ENCODE measurements around the gene ATXN7L3. TPM values are rescaled to one million over a fixed set of nuclear protein-coding genes. Genes with fewer than 3 reads are reported as not detected.
A peak's percentile ranks its signal among the peaks of the same experiment; 100 is the strongest.
"Not testable (repeated sequence)": the region's sequence is repeated elsewhere in the genome, so short reads cannot be mapped to it uniquely, and the experiment has no call there.

Gene ATXN7L3
- total and polyA plus RNA-seq, 7 donors = 20.4 to 42.6 (median 35.1) TPM

- 82 to 95% (median 85%) methylated on average over 7 of the region's 7 CpGs for WGBS, 3 donors
- peak overlapping the region; percentile 46 for H3K27ac ChIP-seq
- ATAC-seq (no peak), DNase-seq (no peak)
- H3K9me3 ChIP-seq = no peaks in the 10 kb centered on the region
- H3K27me3 ChIP-seq (ENCODE audit: insufficient read depth in 3 of 3, low read length in 2 of 3) = no peaks in the 10 kb centered on the region
- H3K4me1 ChIP-seq = peaks cover 23% of the 10 kb centered on the region
- TF ChIP-seq CTCF (IDR thresholded peaks at IDR 0.05) = no peak
- intact Hi-C loops (cut with DNase I) = loop anchor here in 1 of 2 donors (5.0 kb wide), 1 partner anchor 202 kb away; the partner anchor contains the start of gene GRN
- no peak overlapping the region for H3K4me3 ChIP-seq
- H3K36me3 ChIP-seq (ENCODE audit: insufficient read depth in 1 of 2, low read depth in 1 of 2) = no peaks in the 10 kb centered on the region
These were observed 54.5 kb downstream of the ATXN7L3 start for GRCh38 chr17:44144966-44145739.

GRCh38 chr17:44143921-44144320 lies 55.8 kb downstream of the ATXN7L3 start:
- DNase-seq; H3K9me3 ChIP-seq; H3K4me3 ChIP-seq; H3K27ac ChIP-seq; ATAC-seq; H3K27me3 ChIP-seq (ENCODE audit: insufficient read depth in 3 of 3, low read length in 2 of 3); H3K36me3 ChIP-seq (ENCODE audit: insufficient read depth in 1 of 2, low read depth in 1 of 2): not testable (repeated sequence)
- intact Hi-C loops (cut with DNase I) = loop anchor here in 1 of 2 donors (5.0 kb wide), 1 partner anchor 203 kb away; the partner anchor contains the start of gene GRN
- 83 to 92% (median 86%) methylated on average over 8 of the region's 8 CpGs for WGBS, 3 donors
- peaks cover 23% of the 10 kb centered on the region for H3K4me1 ChIP-seq

Other genes with a start within 250 kb of the ATXN7L3 start
- gene PYY, start 245.9 kb downstream of the ATXN7L3 start, total RNA-seq = not detected
- not detected for gene PYY, start 245.9 kb downstream of the ATXN7L3 start, polyA plus RNA-seq
- gene NAGS, start 195.3 kb downstream of the ATXN7L3 start, total RNA-seq = under 1 TPM in 2 of 4 donors, not detected in 2; 0.20 to 0.28 TPM
- gene NAGS, start 195.3 kb downstream of the ATXN7L3 start, polyA plus RNA-seq = 10 to 100 TPM in 1 of 3 donors, under 1 TPM in 2; 0.10 to 13.5 (median 0.11) TPM
- gene TMEM101, start 184.9 kb downstream of the ATXN7L3 start, total RNA-seq = 10 to 100 TPM; 13.2 to 25.4 (median 18.3) TPM
- gene TMEM101, start 184.9 kb downstream of the ATXN7L3 start, polyA plus RNA-seq = 10 to 100 TPM; 22.2 to 52.6 (median 42.4) TPM
- 10 to 100 TPM; 39.6 to 65.9 (median 52.9) TPM for gene LSM12, start 133.2 kb downstream of the ATXN7L3 start, total RNA-seq
- 10 to 100 TPM; 42.7 to 52.9 (median 47.9) TPM for gene LSM12, start 133.2 kb downstream of the ATXN7L3 start, polyA plus RNA-seq
- 10 to 100 TPM; 27.7 to 43.3 (median 37.6) TPM for gene G6PC3, start 129.1 kb downstream of the ATXN7L3 start, total RNA-seq
- gene G6PC3, start 129.1 kb downstream of the ATXN7L3 start, polyA plus RNA-seq = 10 to 100 TPM; 43.9 to 72.9 (median 61.0) TPM
- gene HDAC5, start 76.2 kb downstream of the ATXN7L3 start, total RNA-seq = 10 to 100 TPM; 24.4 to 75.6 (median 61.2) TPM
- 10 to 100 TPM in 2 of 3 donors, 1 to 10 TPM in 1; 8.8 to 35.8 (median 30.2) TPM for gene HDAC5, start 76.2 kb downstream of the ATXN7L3 start, polyA plus RNA-seq
- 1 to 10 TPM in 1 of 4 donors, under 1 TPM in 3; 0.25 to 1.1 (median 0.39) TPM for gene HROB, start 58.0 kb downstream of the ATXN7L3 start, total RNA-seq
- gene HROB, start 58.0 kb downstream of the ATXN7L3 start, polyA plus RNA-seq = under 1 TPM; 0.53 to 0.77 (median 0.65) TPM
- gene ASB16, start 29.2 kb downstream of the ATXN7L3 start, total RNA-seq = 10 to 100 TPM; 17.0 to 43.4 (median 26.1) TPM
- gene ASB16, start 29.2 kb downstream of the ATXN7L3 start, polyA plus RNA-seq = 10 to 100 TPM in 1 of 3 donors, 1 to 10 TPM in 2; 1.1 to 16.5 (median 9.9) TPM
- 10 to 100 TPM; 14.1 to 20.9 (median 20.3) TPM for gene TMUB2, start 12.9 kb downstream of the ATXN7L3 start, total RNA-seq
- 10 to 100 TPM; 22.8 to 44.4 (median 34.7) TPM for gene TMUB2, start 12.9 kb downstream of the ATXN7L3 start, polyA plus RNA-seq
- 10 to 100 TPM; 42.3 to 67.5 (median 49.9) TPM for gene UBTF, start 19.8 kb upstream of the ATXN7L3 start, total RNA-seq
- 10 to 100 TPM; 36.0 to 49.4 (median 36.1) TPM for gene UBTF, start 19.8 kb upstream of the ATXN7L3 start, polyA plus RNA-seq
- 1 to 10 TPM in 2 of 4 donors, under 1 TPM in 1, not detected in 1; 0.26 to 7.2 (median 2.2) TPM for gene SLC4A1, start 68.3 kb upstream of the ATXN7L3 start, total RNA-seq
- under 1 TPM in 1 of 3 donors, not detected in 2; 0.29 TPM for gene SLC4A1, start 68.3 kb upstream of the ATXN7L3 start, polyA plus RNA-seq
- under 1 TPM in 1 of 4 donors, not detected in 3; 0.39 TPM for gene RUNDC3A, start 108.7 kb upstream of the ATXN7L3 start, total RNA-seq
- under 1 TPM; 0.09 to 0.21 (median 0.11) TPM for gene RUNDC3A, start 108.7 kb upstream of the ATXN7L3 start, polyA plus RNA-seq
- gene SLC25A39, start 124.9 kb upstream of the ATXN7L3 start, total RNA-seq = 10 to 100 TPM; 36.4 to 57.8 (median 41.0) TPM
- gene SLC25A39, start 124.9 kb upstream of the ATXN7L3 start, polyA plus RNA-seq = 10 to 100 TPM; 37.1 to 79.3 (median 42.4) TPM
- gene GRN, start 145.4 kb upstream of the ATXN7L3 start, total RNA-seq = 10 to 100 TPM; 37.2 to 61.0 (median 58.6) TPM
- 10 to 100 TPM; 30.8 to 44.4 (median 31.6) TPM for gene GRN, start 145.4 kb upstream of the ATXN7L3 start, polyA plus RNA-seq
- gene FAM171A2, start 164.0 kb upstream of the ATXN7L3 start, total RNA-seq = under 1 TPM; 0.11 to 0.22 (median 0.20) TPM
- gene FAM171A2, start 164.0 kb upstream of the ATXN7L3 start, polyA plus RNA-seq = under 1 TPM; 0.06 to 0.23 (median 0.08) TPM
- gene ITGA2B, start 189.8 kb upstream of the ATXN7L3 start, total RNA-seq = under 1 TPM; 0.08 to 0.97 (median 0.23) TPM
- under 1 TPM; 0.13 to 0.69 (median 0.16) TPM for gene ITGA2B, start 189.8 kb upstream of the ATXN7L3 start, polyA plus RNA-seq

Measured in psoas muscle (tissue), 8 donors.